GM12892 (cell line): ENCODE results near the gene EPHB2.

Experiments
- POLR2A ChIP-seq: IDR thresholded peaks from 2 replicates; pipeline ENCODE4 v1.6.1; 2011; ENCODE audit warnings: low read depth, low read length, control low read depth
- POLR2AphosphoS5 ChIP-seq: IDR thresholded peaks from 2 replicates; pipeline ENCODE4 v1.6.1; 2011; ENCODE audit warnings: low read depth, low read length, control low read depth
- TAF1 ChIP-seq: IDR thresholded peaks from 2 replicates; pipeline ENCODE4 v1.6.1; 2011; ENCODE audit warnings: low read depth, mild to moderate bottlenecking, control low read depth, low read length, borderline replicate concordance

- TF ChIP-seq POLR2A (no peak), POLR2AphosphoS5 (no peak), TAF1 (no peak)
These were observed 47.6 kb upstream of the EPHB2 start for GRCh38 chr1:22662986-22663408.
